OCI-M2 (cell line): ENCODE data around the gene LCP2.

Source experiments
- DNase-seq: peaks from one replicate; lab custom pipeline; 2025; ENCODE audit not compliant: unreplicated experiment; lab: John Stamatoyannopoulos, UW

LCP2 gene

DNA sequence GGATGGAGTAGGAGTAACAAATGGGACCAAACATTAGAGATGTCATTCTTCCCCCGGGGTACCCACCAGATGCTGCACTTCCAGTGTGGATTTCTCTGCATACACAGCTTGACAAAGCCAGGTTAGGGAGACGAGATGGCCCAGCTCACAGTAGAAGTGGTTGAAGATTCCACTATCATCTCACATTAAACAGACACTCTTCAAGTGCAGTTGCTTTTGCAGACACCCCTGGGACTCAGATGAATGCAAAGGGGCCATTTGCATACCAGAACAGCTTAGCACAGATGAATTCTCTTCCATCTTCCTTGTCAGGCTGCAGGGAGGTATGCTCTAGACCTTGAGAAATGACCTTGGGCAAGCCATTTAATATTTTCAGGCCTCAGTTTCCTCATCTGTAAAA is 77.4 kb downstream of the LCP2 start:
- DNase-seq = no peak

DNA sequence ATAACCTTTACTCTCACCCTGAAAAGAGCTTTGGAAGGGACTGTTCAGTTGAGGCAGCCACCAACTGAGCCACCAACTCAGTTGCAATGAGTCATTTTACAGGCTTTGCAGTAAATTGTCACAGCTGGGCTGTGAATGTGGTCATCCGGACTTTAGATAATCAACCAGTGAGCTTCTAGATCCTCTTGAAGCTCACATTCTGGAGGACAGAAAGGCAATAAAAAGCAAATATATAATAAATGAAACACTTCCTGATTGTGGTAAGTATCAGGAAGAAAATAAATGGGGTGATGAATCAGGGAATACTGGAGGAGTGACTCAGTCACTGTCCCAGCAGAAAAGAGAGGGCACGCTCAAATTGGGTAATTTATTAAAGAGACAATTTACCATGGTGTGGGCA is 78.0 kb downstream of the LCP2 start:
- DNase-seq = no peak

DNA sequence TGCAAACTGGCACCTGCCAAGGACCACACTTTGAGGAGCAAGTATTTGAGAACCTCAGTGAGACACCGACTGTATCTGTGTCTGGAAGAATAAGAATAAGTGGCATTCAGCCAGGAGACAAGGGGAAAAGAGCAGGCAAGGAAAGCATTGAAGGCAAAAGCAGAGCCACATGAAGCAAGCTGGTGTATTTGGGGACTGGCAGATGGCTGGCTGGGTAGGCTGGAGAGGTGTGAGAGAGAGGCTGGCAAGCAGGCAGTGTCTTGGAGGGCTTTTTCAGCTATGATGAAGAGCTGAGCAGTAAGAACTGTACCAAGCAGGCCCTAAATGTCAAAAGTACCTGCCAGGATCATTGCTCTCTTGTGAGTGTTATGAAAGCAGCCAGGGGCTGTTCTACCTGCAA is 78.9 kb downstream of the LCP2 start:
- no peak for DNase-seq

DNA sequence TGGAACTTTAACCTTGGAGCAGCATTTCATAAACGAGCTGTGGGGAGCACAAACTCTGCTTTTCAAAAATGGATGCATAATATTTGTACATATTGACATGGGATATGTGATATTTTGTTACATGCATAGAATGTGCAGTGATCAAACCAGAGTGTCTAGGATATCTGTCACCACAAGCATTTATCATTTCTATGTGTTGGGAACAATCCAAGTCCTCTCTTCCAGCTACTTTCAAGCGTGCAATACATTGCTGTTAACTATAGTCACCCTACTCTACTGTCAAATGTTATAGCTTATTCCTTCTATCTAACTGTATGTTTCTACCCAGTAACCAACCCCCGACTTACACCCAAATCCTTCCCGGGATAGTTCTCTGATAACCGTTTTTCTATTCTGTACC is 79.7 kb downstream of the LCP2 start:
- no peak for DNase-seq

DNA sequence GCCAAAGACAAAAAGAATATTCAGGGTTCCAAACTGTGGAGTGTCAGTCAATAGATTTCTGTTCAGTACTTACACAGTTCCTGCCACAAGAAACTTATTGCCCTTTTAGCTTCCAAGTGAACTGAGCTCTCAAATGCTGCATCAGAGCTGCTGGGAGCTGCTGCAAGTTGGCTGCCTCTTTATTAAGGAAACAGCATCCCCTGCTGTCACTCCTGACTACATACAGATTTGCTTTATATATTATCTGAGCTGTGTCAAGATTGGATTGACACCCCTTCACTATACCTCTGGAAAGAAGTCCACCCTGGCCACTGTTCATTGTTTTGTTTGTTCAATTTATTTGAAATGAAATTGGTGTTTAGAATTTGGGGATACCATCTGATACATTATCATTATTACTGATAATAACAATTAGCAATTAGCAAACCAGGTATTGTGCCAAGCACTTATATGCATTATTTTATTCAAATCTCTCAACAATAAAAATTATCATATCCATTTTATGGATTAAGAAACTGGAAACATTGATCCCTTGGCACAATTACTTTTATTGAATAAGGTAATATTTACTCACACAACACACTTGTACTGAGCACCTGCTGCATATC is 81.2 kb downstream of the LCP2 start:
- DNase-seq = peak; percentile 17

DNA sequence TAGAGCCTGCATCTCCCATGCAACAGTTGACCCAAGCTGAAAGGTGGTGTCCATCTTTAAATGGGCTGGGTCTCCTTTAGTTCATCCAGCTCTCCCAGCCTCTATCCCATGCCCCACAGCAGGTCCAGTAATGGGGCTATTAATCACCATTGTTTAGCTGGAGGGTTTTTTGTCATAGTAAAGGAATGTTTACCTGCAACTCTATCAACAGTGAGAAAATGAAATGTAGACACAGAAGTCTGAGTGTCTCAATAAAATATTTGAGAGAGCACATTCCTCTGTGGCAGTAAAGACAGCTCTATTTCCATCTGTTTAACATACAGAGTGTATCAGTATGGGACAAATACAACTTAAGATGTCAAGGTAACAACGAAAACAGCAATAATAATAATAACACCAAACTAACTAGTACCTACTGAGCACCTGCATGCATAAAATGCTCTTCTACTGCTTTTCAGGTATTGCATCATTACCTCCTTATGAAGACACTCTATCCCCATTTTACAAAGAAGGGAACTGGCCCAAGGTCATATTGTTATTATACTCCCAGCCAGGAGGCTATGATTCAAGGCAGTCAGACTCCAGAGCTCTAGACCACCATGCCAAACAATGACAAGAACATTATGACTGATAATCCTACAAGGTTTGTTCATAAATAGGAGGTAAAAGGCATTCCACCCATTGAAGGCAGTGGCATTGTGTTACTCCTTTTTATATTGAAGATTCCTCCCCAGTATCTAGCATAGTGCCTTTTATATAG is 85.8 kb downstream of the LCP2 start:
- DNase-seq = no peak

DNA sequence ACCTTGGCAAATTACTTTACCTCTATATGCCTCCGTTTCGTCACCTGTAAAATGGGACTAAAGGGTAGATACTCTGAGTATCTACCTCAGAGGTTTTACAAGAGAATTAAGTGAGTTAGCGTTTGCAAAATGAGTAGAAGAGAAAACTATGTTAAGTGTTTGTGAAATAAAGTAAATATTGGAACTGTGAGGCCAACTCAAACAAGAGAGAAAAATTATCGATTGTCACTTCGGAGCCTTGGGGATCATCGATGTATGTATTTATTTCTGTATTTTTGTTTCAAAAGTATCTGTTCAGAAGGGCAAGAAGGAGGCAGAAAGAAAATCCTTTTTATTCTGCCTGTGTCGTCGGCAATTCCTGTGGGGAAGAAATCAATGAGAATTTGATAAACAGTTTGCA is 90.6 kb downstream of the LCP2 start:
- no peak for DNase-seq

DNA sequence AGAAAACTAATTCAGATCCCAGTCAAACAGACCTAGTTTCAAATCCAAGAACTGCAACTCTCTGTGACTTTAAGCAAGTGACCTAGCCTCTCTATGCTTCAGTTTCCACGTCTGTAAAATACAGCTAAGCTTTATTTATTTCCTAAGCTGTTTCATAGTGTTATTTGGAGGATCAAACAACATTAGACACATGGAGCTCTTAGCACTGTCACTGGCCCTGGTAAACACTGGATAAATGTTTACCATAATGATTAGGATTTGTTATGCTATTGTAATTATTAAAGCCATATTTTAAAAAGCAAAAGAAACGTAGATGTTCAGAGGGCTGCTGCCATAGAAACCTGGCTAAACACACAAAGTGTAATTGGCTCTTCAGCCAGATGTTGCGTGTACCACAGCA is 91.4 kb downstream of the LCP2 start:
- no peak for DNase-seq

DNA sequence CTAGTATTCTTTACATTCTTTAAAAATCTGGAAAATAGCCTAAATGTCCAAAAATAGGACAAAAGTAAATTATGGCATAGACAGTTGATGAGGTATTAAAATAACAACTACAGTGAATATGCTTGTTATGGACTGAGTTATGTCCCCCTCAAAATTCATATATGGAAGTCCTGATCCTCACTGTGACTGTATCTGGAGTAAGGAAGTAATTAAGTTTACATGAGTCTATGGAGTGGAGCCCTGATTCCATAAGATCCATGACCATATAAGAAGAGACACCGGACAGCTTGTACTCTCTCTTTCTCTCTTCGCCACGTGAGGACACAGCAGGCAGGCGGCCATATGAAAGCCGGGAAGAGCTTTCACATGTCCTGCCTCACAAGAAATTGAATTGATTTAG is 93.4 kb downstream of the LCP2 start:
- DNase-seq = no peak

DNA sequence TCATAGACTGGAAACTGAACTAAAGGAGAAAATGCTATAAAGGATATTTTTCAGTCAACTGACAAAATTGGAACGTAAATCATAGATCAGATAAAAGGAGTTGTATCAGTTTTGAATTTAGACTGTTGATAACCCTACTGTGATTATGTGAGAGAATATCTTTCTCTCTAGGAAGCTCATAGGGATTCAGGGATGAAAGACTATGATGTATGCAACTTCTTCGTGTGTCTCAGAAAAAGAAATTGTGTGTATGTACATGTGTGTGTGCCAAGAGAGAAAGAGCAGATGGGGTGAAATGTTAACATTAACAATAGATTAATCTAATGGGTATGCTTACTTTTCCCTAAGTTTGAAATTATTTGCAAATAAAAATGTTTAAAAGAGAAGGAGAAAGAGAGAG is 95.5 kb downstream of the LCP2 start:
- DNase-seq = no peak

DNA sequence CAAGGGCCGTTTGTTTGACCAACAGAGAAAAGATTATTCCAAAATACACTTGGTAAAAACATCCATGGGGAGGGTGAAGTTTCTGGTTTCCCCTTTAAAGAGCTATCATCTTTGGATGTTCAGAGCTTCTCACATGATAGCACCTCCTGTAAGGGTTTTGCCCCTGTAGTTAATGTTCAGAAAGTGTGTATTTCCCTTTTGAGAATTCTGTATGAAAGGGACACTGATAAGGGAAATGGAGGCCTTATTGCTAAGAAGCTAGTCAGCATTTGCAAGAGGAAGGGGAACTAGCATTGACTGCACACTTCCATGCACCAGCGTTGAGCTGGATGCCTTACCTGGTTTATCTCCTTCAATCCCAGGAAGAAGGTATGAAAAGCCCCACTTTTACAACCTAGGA is 96.3 kb downstream of the LCP2 start:
- no peak for DNase-seq

DNA sequence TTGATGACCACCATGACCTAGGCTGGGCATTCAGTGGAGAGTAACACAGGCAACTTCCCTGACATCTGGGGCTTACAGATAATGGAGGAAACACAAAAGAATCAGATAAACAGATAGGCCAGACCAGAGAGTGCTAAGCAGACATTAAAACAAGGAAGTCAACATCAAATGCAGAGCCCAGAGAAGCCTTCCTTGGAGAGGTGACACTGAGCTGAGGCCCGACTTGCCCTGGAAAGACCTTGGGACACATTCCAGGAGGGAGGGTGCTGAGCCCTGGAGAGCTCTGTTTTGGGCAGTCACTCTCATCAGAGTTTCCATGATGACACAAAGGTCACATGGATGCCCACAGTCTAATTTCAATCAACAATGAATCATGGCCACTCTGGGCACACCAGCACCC is 96.7 kb downstream of the LCP2 start:
- DNase-seq = no peak
